HG03066 (cell line): ENCODE results near the gene GPER1.

Experiments used
- ATAC-seq: cut with Tn5 transposase; IDR thresholded peaks from one replicate; pipeline ENCODE4 v1.9.1; 2021; ENCODE audit warnings: low read depth; ENCODE audit not compliant: unreplicated experiment

GPER1 gene

DNA sequence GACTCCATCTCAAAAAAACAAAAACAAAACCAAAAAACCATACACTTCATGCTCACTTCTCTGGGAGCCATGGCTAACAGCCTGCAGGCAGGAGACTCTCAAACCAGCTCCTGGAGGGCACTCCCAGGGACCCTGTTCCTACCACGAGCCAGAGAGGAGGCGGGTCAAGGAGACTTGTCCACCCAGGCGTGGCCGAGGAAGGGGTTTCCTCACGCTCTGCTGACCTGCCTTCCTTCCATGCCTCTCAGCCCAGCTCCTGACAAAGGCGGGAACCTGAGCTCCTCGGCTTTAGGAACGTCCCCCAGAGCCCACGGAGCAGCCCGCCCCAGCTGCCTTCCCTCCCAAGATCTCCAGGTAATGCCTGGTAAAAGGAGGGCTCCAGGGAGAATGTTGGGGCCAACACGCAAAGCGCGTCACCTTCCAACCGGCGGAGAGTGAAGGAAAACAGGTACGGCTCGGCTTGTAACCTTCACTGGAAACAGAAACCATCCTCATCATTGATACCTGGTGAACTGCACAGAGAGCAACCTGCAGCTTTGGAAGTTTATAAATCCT lies 34.0 kb upstream of the GPER1 start:
- ATAC-seq, result no peak

DNA sequence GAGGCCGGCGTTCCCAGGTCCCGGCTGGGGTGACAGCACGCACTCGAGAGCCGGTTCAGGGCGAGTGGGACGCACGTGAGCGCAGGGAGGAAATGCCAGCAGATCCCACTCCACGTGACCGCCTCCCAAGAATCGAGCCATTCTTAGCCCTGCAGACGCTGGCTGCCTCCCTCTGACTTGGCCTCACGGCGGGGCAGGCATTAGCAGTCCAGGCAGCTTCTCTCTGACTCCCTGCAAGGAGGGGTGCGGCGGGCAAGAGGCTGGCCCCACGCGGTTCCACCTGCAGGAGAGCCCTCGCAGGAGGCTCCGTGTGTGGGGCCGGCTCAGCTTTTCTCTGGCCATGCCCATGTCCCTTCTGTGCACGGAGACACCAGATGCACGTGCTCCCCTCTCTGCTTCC lies 33.5 kb upstream of the GPER1 start:
- ATAC-seq, result no peak

DNA sequence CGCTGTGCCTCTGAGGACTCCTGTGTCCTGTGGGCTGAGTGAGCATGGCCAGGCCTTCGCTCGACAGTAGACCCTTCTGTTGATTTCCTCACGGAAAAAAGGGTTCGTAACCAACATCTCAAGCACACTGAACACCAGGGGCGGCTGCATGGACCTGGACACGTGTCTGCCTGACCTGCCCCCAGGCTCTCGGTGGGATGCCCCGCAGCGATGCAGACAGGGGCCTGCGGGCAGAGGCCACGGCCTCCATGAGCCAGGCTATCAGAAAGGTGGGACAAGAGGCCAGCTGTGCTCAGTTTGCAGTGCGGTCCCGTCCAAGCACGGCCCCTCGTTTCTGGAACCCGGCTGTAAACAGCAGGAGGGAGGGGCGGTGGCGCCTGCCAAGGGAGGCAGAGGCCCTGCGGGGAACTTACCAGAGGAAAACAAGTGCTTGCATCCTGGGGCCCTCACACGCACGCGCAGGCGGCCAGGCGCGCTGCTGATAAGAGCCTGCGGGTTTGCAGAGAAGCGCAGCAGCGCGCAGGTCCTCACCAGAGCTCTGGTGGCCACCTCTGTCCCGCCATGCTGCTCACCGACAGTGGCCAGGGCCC lies 33.0 kb upstream of the GPER1 start:
- ATAC-seq, result no peak

DNA sequence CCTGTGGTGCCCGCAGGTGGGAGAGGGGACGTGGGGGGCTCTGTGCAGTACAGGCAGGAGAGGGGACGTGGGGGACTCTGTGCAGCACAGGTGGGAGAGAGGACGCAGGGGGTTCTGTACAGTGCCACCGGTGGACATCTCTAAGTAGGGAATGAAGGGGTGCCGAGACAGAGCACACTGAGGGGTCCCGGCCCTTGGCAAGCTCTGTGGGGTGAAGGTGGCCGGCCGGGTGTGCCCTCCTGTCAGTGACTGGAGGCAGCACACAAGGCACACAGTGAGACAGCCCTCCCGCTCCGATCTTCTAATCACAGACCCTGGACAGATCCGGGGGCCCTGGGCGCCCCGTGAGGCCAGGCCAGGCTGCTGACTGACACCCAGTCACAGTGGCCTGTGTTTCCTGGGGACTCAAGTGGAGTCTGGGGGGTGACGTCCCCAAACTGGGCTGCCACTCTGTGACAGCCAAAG lies 32.4 kb upstream of the GPER1 start:
- ATAC-seq, result no peak

DNA sequence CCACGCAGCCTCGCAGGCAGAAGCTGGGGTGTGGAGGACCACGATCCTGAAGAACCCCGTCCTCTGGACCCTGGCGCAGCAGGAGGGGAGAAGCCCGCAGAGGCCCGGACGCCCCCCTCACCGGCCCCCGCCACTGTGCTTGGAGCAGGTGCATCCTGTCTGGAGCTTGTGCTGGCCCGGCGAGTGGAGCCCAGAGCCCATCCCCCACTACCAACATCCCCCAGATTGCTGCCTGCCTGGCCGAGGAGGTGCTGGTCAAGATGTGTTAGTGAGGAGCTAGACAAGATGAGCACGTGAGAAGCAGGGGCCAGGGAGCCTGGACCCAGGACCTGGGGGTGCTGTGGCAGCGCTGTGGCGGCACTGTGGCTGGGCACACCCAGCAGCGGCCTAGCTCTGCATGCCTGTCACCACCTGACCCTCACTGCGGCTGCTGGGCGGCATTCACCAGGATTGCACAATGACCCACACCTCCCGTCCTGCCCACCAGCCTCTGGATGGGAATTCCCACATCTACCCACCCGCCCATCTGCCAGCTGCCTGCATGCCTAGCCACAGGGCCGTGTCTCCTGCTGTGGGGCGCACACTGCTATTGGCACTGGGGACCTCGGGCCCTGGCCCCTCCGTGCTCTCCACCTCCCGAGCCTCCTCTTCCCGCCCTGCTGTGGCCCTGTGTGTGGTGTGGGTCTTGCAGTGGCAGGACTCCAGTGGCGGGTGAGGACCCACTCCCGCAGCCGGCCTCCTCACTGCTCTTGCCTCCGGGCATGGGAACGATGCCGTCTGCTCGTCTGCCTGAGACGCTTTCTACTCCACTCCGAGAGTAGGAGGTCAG lies 31.7 kb upstream of the GPER1 start:
- no peak for ATAC-seq

DNA sequence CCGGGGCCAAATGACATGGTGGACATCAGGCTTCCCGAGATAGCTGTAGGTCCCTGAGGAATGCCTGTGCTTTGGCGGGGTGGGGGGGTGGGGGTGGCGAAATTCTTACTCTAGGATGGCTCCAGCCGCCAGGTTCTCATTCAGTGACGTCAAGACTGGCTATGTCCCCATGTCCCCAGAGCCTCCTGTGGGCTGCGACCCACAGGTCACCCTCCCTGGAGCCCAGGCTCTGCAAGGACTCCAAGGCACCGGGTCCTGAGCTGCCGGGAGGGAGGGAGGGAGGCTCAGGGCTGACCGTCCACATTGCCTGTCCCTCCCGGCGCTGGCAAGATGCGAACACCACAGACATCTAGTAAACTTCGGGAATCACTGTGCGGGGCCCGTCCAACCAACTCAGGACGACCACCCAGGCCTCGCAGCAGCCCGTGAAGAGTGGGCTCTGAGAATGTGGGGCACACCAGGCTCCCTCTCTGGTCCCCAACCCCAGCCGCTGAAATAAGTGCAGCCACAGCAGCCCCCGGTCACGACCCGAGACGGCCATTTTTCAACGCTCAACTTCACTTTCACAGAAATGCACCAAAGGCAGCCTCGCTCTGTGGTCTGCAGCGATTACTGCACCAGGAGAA lies 31.0 kb upstream of the GPER1 start:
- no peak for ATAC-seq

DNA sequence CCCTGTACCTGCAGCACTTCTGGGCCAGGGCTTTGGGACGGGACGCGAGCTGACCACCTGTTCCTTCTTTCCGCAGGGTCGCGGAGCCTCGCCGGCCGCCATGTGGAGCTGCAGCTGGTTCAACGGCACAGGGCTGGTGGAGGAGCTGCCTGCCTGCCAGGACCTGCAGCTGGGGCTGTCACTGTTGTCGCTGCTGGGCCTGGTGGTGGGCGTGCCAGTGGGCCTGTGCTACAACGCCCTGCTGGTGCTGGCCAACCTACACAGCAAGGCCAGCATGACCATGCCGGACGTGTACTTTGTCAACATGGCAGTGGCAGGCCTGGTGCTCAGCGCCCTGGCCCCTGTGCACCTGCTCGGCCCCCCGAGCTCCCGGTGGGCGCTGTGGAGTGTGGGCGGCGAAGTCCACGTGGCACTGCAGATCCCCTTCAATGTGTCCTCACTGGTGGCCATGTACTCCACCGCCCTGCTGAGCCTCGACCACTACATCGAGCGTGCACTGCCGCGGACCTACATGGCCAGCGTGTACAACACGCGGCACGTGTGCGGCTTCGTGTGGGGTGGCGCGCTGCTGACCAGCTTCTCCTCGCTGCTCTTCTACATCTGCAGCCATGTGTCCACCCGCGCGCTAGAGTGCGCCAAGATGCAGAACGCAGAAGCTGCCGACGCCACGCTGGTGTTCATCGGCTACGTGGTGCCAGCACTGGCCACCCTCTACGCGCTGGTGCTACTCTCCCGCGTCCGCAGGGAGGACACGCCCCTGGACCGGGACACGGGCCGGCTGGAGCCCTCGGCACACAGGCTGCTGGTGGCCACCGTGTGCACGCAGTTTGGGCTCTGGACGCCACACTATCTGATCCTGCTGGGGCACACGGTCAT lies 30.3 kb upstream of the GPER1 start:
- no peak for ATAC-seq

DNA sequence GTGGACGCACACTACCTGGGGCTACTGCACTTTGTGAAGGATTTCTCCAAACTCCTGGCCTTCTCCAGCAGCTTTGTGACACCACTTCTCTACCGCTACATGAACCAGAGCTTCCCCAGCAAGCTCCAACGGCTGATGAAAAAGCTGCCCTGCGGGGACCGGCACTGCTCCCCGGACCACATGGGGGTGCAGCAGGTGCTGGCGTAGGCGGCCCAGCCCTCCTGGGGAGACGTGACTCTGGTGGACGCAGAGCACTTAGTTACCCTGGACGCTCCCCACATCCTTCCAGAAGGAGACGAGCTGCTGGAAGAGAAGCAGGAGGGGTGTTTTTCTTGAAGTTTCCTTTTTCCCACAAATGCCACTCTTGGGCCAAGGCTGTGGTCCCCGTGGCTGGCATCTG lies 29.6 kb upstream of the GPER1 start:
- no peak for ATAC-seq

DNA sequence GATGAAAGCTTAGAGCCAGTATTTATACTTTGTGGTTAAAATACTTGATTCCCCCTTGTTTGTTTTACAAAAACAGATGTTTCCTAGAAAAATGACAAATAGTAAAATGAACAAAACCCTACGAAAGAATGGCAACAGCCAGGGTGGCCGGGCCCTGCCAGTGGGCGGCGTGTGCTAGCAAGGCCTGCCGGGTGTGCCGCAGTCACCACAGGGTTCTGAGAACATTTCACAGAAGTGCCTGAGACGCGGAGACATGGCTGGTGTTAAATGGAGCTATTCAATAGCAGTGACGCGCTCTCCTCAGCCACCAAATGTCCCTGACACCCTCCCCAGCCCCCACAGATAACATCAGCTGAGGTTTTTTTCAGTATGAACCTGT lies 29.1 kb upstream of the GPER1 start:
- ATAC-seq, result no peak

DNA sequence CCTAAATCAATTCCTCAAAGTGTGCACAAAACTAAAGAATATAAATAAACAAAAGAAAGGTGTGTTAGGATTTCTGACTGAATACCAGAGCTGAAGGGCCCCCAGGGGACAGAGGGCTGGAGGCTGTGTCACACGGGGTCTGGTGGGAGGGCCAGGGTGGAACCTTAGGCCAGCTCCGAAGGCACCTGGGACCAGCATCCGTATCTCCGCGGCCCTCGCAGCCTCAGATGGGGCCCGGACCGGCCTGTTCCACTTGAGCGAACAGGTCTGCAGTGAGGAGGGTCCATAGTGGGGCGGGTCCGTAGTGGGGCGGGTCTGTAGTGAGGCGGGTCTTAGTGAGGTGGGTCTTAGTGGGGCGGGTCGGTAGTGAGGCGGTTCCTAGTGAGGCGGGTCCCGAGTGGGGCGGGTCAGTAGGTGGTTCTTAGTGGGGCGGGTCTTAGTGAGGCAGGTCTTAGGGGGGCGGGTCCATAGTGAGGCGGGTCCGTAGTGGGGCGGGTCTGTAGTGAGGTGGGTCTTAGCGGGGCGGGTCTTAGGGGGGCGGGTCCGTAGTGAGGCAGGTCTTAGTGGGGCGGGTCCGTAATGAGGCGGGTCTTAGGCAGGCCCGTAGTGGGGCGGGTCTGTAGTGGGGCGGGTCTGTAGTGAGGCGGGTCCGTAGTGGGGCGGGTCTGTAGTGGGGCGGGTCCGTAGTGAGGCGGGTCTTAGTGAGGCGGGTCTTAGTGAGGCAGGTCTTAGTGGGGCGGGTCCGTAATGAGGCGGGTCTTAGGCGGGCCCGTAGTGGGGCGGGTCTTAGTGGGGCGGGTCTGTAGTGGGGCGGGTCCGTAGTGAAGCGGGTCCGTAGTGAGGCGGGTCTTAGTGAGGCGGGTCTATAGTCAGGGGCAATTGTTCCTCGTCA lies 28.5 kb upstream of the GPER1 start:
- ATAC-seq, result no peak

DNA sequence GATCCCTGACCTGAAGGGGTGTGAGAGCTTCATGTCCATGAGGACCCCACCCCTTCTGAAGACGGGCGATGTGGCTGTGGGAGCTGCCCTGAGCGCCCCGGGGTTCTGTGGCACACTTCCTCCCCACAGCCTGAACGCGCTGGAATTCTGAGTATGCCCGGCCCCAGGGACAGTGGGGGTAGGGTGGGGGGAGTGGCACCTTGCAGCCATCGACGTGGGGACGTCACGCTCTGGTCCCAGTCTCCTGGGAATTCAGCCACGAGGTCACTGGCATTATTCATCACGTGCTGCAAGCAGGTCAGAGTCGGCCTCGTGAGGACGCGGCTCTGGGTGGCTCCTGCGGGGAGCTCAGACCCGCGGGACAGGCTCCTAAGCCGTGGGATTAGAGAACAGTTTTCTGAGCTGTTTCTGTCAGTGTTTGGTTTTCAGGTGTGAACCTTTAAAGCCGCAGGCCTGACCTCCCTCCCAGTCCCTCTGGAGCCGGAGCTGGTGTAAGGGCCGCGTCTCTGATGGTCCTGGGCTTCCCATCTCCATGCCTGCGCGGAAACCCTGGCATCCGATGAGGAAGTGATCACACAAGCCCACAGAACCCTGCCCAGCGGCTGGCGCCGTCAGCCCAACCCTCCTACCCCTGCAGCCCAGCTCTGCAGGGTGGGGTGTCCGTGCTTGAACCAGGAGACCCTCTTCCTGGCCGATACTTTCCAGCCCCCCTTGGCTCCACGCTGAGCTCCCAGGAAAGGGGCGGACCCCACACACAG lies 27.4 kb upstream of the GPER1 start:
- ATAC-seq, result no peak

DNA sequence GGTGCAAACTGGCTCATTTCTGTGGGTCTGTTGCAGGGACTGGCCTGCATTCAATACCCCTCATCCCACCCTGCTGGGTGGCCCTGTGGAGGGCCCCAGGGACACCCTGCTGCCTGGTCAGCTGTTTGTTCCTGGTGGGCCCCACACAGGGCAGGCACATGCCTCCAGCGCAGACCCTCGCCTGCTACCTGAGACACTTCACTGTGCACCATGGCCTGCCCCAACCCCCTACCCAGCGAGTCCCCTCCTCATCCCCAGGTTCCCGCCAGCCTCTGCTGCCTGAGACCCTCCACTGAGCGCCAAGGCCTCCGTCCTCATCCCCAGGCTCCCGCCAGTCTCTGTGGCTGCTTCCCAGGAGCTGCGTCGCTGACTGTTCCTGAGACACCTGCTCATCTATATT lies 26.7 kb upstream of the GPER1 start:
- ATAC-seq, result no peak

DNA sequence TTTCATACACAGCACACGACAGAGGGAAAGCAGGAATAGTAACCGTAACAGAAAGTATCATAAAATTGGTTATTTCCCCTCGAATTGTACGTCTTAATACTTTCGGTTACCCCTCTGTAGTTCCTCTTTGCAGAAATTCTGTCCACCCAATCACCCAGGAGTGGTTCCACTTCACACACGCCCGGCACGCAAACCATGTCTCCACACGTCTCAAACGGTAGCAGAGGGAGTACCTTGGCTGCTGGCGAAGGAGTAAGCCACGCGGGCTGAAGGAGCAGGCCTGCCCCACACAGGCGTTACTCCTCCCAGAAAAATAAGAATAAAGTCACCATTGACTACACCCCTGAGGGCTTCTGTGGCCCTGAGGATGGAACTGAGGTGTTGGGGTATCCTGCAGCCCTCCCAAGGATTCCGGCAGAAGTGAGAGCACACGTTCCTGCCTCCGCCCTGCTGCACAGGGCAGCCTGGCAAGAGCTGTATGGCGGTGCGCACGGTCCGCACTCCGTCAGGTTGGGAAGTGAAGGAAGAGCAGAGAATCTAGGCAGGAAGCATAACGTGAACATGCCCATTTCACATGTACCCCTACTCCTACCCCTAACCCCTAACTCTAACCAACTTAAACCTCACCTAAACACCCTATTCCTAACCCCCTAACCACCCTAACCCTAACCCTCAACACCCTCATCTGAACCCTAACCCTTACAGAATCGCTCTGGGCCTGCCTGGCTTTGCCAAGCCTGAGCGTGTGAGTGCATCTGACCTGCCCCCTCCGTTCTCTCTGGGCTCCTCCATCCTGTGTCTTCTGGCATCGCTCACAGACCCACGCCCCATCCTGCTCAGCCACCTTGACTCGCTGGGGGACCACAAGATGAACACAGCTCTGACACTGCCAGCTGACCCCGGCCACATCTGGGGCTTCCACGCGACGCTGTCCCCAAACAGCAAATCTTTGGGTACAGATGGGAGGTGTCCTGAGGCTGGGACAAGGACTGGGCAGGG lies 25.3 kb upstream of the GPER1 start:
- ATAC-seq, result peak; percentile 73

DNA sequence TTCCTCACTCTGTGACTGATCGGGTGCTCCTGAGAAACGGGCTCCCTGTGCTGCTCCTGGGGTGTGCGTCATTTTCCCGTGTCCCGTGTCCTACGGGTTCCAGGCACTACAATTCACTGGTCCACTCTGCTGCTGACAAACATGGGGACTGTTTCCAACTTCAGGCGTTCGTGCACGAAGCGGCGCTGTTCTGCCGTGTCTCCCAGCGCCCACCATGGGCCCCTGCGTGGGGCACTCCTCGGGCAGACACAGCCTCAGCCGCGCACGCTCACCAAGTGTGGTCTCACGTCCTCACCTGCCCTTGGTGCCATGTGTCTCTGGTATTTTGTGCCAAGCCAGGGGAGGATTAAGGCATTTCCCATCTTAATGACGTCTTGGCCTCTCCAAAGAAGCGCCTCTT lies 24.6 kb upstream of the GPER1 start:
- ATAC-seq, result no peak

DNA sequence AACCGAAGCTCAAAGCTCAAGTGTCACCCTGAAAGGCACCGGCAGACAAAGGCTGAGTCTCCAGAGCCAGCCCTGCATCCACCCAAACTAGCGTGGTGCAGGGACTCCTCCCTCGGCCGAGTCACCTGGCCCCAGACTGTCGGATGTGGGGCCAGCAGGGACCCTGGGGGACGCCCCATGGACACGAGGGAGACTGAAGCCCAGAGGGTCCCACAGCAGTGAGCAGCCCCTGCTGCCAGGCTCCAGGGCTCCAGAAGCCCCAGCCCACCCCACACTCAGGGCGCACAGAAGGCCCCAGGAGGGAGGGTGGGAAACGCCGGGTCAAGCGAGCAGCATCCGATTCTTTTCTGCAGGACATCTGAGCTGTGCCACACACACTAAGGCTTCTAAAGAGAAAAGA lies 23.3 kb upstream of the GPER1 start:
- ATAC-seq, result no peak

DNA sequence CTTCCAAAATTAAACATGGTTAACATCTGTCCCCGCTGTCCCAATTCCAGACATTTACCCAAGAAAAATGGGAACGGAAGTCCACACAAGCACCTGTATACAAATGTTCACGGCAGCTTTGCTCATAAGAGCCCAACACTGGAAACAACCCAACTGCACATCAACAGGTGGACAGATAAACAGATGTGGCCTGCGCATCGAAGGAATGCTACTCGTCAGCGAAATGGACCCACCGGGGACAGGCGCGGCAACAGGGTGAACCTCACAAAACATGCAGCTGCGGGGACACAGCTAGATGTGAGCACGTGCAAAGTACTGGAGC lies 22.7 kb upstream of the GPER1 start:
- ATAC-seq, result no peak

DNA sequence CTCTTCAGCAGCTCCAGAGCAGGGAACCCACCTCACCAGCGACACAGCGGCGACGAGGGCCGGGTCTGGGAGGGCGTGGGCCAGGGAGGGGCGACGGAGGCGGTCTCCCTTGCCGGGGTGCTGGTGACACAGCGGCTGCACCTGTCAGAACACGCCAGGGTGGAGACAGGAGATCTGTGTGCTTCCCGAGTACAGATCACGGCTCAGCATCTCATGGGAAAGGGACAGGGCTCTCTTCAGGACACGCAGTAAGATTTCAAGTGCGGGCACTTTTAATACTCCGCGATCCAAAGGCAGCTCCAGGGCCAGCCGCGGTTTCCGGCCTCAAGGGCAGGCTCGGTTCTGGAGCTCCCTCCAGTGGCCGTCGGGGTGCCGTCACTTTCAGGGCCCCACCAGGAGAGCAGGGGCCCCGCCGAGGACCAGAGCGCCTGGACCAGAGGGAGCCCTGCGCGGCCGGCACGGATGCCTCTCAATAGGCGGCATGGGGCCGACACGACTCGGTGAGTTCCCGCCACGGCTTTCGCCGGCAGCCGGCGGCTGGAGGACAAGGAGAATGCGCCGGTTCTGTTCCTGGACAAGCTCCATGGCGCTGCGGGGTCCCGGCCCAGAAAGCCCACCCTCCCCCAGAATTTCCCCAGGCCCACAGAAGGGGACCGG lies 22.2 kb upstream of the GPER1 start:
- peak; percentile 46 for ATAC-seq

DNA sequence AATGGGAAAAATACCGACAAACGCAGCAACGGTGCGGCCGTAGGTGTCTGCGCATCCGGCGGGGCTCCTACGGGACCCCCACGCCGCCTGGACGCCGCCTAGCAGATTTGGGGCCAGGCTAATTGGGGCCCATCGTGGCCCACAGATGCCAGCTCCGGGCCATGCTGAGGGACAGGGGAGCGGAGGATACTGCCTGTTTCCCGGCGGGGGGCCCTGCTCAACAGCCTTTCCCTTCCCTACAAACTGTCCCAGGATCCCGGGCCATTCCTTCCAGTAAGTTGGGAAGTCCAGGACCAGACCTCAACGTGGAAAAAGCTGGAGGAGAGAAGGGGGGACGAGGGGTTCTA lies 21.7 kb upstream of the GPER1 start:
- ATAC-seq, result no peak
